COLO668 (cell line): Measurements from ENCODE around the gene ITPRIPL2.

Experiments
- DNase-seq: peaks from one replicate; lab custom pipeline; 2025; ENCODE audit not compliant: unreplicated experiment; lab: John Stamatoyannopoulos, UW

Gene ITPRIPL2

DNA sequence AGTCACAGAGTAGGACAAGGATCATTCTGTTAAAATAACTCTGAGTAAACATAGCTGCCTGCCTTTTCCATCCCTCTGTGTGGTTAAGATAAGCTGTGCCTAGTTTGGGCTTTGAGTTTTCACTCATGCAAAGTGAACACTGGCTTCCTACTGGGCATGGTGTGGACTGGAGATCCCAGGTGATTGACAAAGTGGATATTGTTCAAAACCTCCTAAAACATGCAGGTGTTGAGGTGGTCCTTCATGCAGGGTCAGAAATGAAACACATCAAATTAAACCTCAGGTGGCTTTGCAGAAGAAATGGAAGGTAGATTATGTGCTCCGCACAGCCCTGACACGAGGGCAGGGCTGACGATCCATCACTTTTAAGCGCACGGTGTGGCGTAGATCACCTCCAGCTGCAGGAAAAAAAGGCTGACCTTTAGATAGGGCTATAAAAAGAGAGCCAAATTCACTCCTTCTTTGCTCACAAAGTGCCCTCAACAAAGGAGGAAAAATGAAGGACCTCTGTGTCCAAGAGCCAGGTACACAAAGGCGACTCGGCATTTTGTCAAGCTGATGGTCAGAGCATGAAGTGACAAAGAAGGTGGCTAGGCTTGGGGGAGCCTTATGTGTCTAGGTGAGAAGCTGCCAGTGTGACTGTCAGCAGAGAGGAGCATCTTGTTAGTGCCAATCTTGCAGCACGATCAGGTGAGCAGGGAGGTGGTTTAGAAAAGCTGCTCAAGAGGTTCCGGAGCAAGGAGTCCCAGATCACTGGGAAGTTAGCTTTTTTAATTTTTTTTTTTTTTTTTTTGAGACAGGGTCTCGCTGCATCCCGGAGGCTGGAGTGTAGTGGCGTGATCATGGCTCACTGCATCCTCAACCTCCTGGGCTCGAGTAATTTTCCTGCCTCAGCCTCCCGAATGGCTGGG is 19.9 kb upstream of the ITPRIPL2 start:
- no peak for DNase-seq

- no peak for DNase-seq
These were observed 19.0 kb upstream of the ITPRIPL2 start for GRCh38 chr16:19094542-19095365.

DNA sequence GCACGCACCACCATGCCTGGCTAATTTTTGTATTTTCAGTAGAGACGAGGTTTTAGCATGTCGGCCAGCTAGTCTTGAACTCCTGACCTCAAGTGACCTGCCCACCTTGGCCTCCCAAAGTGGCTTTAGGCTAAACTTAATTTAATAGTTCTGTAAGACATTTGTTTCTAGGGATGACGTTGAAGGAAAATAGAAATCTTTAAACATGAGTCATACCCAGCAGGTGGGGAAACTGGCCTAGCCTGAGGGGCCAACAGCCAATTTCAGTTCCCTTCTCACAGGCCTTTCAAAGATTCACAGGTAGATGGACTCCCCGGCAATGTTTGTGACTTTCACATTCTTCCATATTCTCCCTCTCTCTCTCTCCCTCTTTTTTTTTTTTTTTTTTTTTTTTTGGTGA is 18.1 kb upstream of the ITPRIPL2 start:
- DNase-seq: no peak

DNA sequence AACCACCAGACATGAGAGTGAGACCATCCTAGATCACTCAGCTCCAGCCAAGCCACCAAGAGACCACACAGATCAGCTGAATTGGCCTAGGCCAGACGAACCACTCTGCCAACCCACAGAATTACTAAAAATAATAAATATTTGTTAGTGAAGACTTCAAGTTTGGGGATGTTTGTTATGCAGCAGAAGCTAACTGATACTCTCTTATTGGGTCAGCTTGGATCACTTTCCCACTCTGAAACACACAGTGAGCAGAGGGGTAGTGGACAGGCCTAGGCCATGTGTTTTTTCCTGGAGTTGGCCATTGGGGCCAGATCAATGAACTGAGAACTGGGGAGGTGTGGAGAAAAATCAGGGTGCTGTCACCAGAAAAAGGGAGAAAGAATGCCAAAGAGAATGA is 15.6 kb upstream of the ITPRIPL2 start:
- DNase-seq: no peak

- no peak for DNase-seq
These were observed 11.4 kb upstream of the ITPRIPL2 start for GRCh38 chr16:19102187-19102872.

- DNase-seq: no peak
These were observed 9.2 kb upstream of the ITPRIPL2 start for GRCh38 chr16:19104607-19105006.

GRCh38 chr16:19105131-19105530 is 8.6 kb upstream of the ITPRIPL2 start:
- no peak for DNase-seq

GRCh38 chr16:19105891-19106624 is 7.7 kb upstream of the ITPRIPL2 start:
- DNase-seq: no peak

DNA sequence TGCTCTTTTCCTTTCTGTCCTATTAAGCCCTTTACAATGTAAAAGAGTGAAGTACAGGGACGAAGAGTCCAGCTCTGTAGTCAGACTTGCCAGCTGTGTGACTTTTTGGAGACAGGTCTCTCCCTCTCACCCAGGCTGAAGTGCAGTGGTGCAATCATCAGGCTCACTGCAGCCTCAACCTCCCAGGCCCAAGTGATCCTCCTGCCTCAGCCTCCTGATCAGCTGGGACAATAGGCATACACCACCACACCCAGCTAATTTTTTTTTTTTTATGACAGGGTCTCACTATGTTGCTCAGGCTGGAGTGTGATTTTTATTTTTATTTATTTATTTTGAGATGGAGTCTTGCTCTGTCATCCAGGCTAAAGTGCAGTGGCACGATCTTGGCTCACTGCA is 7.1 kb upstream of the ITPRIPL2 start:
- no peak for DNase-seq

- DNase-seq: no peak
These were observed 5.1 kb upstream of the ITPRIPL2 start for GRCh38 chr16:19108409-19109287.

DNA sequence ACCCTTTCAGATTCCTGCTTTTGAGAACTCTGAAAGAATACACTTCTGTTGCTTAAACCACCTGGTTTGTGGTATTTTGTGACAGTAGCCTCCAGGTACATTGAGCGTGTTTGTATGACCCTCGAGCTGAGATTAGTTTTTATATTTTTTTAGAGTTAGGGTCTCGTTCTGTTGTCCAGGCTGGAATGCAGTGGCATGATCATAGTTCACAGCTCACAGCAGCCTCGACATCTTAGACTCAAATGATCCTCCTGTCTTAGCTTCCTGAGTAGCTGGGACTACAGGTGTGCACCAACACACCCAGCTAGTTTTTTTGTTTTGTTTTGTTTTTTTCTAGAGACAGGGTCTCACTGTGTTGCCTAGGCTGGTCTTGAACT is 4.5 kb upstream of the ITPRIPL2 start:
- DNase-seq: no peak

DNA sequence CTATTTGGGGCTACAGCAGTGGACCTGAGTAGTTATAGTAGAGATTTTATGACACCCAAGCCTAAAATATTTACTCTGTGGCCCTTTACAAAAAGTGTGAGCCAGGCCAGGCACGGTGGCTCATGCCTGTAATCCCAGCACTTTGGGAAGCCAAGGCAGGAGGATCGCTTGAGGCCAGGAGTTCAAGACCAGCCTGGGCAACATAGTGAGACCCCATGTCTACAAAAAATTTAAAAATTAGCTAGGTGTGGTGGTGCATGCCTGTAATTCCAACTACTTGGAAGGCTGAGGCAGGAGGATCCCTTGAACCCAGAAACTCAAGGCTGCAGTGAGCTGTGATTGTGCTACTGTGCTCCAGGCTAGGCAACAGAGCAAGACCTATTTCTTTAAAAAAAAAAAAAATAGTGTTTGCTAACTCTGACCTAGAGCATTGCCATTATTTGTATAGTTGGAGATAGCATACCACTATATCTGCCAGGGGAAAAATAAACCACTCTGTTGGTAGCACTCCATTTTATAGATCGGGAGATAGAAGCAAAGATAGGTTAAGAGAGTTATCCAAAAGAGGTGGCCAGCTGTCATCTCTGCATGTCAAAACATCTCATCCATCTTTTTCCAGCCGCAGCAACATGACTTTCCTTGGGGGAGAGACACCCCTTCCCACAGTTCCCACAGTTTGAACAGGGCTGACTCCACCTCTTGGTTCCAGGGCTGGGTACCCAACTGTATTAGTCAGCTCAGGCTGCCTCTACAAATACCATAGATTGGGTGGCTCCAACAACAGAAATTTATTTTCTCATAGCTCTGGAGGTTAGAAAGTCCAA is 3.0 kb upstream of the ITPRIPL2 start:
- no peak for DNase-seq

GRCh38 chr16:19112099-19112407 is 1.7 kb upstream of the ITPRIPL2 start:
- DNase-seq: no peak

DNA sequence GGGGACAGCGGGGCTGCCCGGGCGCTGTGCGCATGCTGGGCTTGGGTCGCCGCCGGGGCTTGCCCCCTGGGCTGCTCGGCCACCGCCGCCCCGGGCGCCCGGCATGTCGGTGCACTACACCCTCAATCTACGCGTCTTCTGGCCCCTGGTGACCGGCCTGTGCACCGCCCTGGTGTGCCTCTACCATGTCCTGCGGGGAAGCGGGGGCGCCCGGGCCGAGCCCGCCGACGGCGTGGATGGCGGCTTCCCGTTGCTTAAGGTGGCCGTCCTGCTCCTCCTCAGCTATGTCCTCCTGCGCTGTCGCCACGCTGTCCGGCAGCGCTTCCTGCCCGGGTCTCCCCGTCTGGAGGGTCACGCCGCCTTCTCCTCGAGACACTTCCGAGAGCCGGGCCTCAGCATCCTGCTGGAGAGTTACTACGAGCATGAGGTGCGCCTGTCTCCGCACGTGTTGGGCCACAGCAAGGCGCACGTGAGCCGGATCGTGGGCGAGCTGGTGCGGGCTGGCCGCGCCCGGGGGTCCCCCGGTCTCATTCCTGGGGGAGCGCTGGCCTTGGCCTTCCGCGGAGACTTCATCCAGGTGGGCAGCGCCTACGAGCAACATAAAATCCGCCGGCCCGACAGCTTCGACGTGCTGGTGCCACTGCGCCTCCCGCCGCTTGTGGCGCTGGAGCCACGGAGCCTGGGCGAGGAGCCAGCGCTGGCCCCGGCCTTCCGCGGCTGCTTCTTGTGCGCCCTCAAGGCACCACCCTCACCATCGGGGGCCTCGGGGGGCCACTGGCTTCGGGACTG is 789 bp downstream of the ITPRIPL2 start:
- peak; percentile 43 for DNase-seq

GRCh38 chr16:19115148-19116021 is 1.6 kb downstream of the ITPRIPL2 start:
- DNase-seq: no peak

DNA sequence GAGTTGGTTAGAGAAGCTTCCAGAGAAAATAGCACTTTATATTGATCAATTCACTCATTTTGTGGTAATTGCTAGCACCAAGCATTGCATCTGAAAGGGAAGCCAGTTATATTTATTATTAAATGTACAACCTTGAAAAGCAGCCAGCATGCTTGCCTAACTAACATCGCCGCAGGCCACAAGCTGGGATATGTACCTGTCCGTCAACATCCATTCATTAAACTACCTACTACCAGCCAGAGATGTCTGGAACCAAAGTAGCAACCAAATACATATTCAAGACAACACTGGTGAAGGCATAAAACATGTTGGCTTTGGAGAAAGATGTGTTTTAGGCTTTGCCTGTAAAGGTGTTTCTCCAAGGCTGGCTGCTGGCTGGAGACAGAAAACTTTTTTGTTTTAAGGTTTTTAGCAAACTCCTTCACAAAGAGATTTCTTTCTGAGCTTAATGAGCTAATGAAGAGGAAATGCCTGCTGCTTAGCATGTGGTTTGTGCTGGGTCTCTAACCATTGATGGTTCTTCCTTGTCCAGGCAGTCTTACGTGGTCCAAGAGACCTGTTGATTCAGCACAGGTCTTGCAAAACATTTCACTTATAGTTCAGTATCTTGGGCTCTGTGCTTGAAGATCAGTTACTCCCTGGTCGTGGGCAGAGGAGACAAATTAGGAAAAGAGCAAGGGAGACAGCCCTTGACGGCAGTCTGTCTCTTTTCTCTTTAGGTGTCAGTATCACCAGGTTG is 3.1 kb downstream of the ITPRIPL2 start:
- no peak for DNase-seq

DNA sequence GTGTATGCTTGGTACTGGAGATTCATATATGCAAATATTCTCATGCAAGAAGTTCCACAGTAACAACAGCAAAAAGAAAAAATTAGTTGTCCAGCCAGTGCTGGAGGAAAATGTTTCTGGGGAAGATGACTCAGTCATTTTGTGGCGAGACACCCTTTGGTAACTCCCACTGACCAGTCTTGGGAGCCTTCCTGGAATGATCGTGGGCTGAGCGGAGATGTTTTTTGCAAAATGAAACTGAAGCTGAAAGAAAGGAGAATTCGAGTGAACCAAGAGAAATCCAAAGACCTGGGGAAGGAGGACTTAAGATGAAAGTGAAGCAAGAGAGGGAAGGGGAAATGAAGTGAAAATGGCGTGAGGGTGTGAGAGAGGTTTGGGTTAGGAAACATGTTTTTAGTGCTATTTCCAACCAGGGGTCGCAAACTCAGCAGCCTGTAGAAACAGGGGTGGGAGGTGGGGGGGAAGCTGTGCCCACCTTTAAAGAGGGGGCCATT is 5.2 kb downstream of the ITPRIPL2 start:
- DNase-seq: no peak
